IPS-15b (cell line): ENCODE data around the gene RTP1.
"Not testable (repeated sequence)": the region's sequence is repeated elsewhere in the genome, so short reads cannot be mapped to it uniquely, and the experiment has no call there.

Experiments
- H3K27me3 ChIP-seq: one replicate; pipeline ENCODE4 v1.6.1; 2013; ENCODE audit warnings: low read length; ENCODE audit not compliant: control insufficient read depth, insufficient read depth
- H3K36me3 ChIP-seq: one replicate; pipeline ENCODE4 v1.6.1; 2013; ENCODE audit warnings: low read length; ENCODE audit not compliant: control insufficient read depth, insufficient read depth
- H3K4me1 ChIP-seq: one replicate; pipeline ENCODE4 v1.6.1; 2013; ENCODE audit warnings: mild to moderate bottlenecking, low read length; ENCODE audit not compliant: control insufficient read depth, insufficient read depth
- H3K4me3 ChIP-seq: one replicate; pipeline ENCODE4 v1.5.1; 2013; ENCODE audit warnings: low read depth, low read length
- H3K9ac ChIP-seq: one replicate; pipeline ENCODE4 v1.6.1; 2013; ENCODE audit warnings: low read depth, mild to moderate bottlenecking, low read length
- H3K9me3 ChIP-seq: one replicate; pipeline ENCODE4 v1.6.1; 2013; ENCODE audit warnings: mild to moderate bottlenecking, low read length; ENCODE audit not compliant: control insufficient read depth, insufficient read depth

RTP1 gene

GRCh38 chr3:187183210-187183862 lies 13.9 kb upstream of the RTP1 start:
- H3K9ac ChIP-seq, result peak overlapping the region; percentile 63
- H3K9me3 ChIP-seq, result no peaks in the 10 kb centered on the region
- H3K36me3 ChIP-seq, result peaks cover 3% of the 10 kb centered on the region
- peaks cover 45% of the 10 kb centered on the region for H3K4me1 ChIP-seq
- peak overlapping the region; percentile 9 for H3K4me3 ChIP-seq
- no peaks in the 10 kb centered on the region for H3K27me3 ChIP-seq

GRCh38 chr3:187183903-187184302 lies 13.4 kb upstream of the RTP1 start:
- H3K36me3 ChIP-seq, result peaks cover 3% of the 10 kb centered on the region
- H3K27me3 ChIP-seq, result no peaks in the 10 kb centered on the region
- H3K9me3 ChIP-seq, result no peaks in the 10 kb centered on the region
- peaks cover 45% of the 10 kb centered on the region for H3K4me1 ChIP-seq
- peak overlapping the region; percentile 9 for H3K4me3 ChIP-seq
- H3K9ac ChIP-seq, result peak overlapping the region; percentile 63

GRCh38 chr3:187185759-187186158 lies 11.5 kb upstream of the RTP1 start:
- Histone ChIP-seq H3K4me3 (peak overlapping the region; percentile 27), H3K9ac (peak overlapping the region; percentile 17), H3K9me3 (no peaks in the 10 kb centered on the region), H3K4me1 (peaks cover 45% of the 10 kb centered on the region), H3K36me3 (no peaks in the 10 kb centered on the region), H3K27me3 (no peaks in the 10 kb centered on the region)

- Histone ChIP-seq H3K4me1 (peaks cover 44% of the 10 kb centered on the region), H3K9ac (no peak overlapping the region), H3K4me3 (no peak overlapping the region)
These were observed 10.9 kb upstream of the RTP1 start for GRCh38 chr3:187186375-187186774.

GRCh38 chr3:187186801-187187421 lies 10.4 kb upstream of the RTP1 start:
- Histone ChIP-seq H3K4me3 (no peak overlapping the region), H3K9me3 (no peaks in the 10 kb centered on the region), H3K27me3 (no peaks in the 10 kb centered on the region), H3K36me3 (no peaks in the 10 kb centered on the region), H3K4me1 (peaks cover 39% of the 10 kb centered on the region), H3K9ac (no peak overlapping the region)

More at GRCh38 chr3:187186375-187186774, 10.9 kb upstream of the RTP1 start:
- Histone ChIP-seq H3K36me3 (no peaks in the 10 kb centered on the region), H3K9me3 (no peaks in the 10 kb centered on the region), H3K27me3 (no peaks in the 10 kb centered on the region)

- H3K9me3 ChIP-seq, result no peaks in the 10 kb centered on the region
- H3K27me3 ChIP-seq, result no peaks in the 10 kb centered on the region
- H3K4me3 ChIP-seq, result no peak overlapping the region
- H3K9ac ChIP-seq, result no peak overlapping the region
- peaks cover 25% of the 10 kb centered on the region for H3K4me1 ChIP-seq
- H3K36me3 ChIP-seq, result no peaks in the 10 kb centered on the region
These were observed 8.4 kb upstream of the RTP1 start for GRCh38 chr3:187188931-187189330.

- Histone ChIP-seq H3K36me3 (no peaks in the 10 kb centered on the region), H3K9ac (no peak overlapping the region), H3K27me3 (no peaks in the 10 kb centered on the region), H3K4me3 (no peak overlapping the region), H3K4me1 (peaks cover 14% of the 10 kb centered on the region), H3K9me3 (no peaks in the 10 kb centered on the region)
These were observed 6.0 kb upstream of the RTP1 start for GRCh38 chr3:187191271-187191670.

GRCh38 chr3:187193181-187193580 lies 4.1 kb upstream of the RTP1 start:
- Histone ChIP-seq H3K9ac (no peak overlapping the region), H3K9me3 (no peaks in the 10 kb centered on the region), H3K4me3 (no peak overlapping the region), H3K36me3 (no peaks in the 10 kb centered on the region), H3K27me3 (no peaks in the 10 kb centered on the region), H3K4me1 (no peaks in the 10 kb centered on the region)

- H3K36me3 ChIP-seq, result no peaks in the 10 kb centered on the region
- no peaks in the 10 kb centered on the region for H3K4me1 ChIP-seq
- H3K9me3 ChIP-seq, result no peaks in the 10 kb centered on the region
- no peaks in the 10 kb centered on the region for H3K27me3 ChIP-seq
- no peak overlapping the region for H3K4me3 ChIP-seq
- no peak overlapping the region for H3K9ac ChIP-seq
These were observed 532 bp upstream of the RTP1 start for GRCh38 chr3:187196573-187197334.

GRCh38 chr3:187198490-187198889 lies 1.2 kb downstream of the RTP1 start:
- H3K9me3 ChIP-seq, result no peaks in the 10 kb centered on the region
- no peaks in the 10 kb centered on the region for H3K36me3 ChIP-seq
- peaks cover 4% of the 10 kb centered on the region for H3K27me3 ChIP-seq
- H3K4me3 ChIP-seq, result no peak overlapping the region
- peaks cover 3% of the 10 kb centered on the region for H3K4me1 ChIP-seq
- H3K9ac ChIP-seq, result no peak overlapping the region

- not testable (repeated sequence) for H3K27me3 ChIP-seq, H3K9ac ChIP-seq, H3K9me3 ChIP-seq
These were observed 2.3 kb downstream of the RTP1 start for GRCh38 chr3:187199463-187200050.

More at GRCh38 chr3:187199463-187200050, 2.3 kb downstream of the RTP1 start:
- not testable (repeated sequence) for H3K36me3 ChIP-seq, H3K4me3 ChIP-seq, H3K4me1 ChIP-seq
